A549 (cell line): ENCODE measurements around the gene OSBPL9.

Experiments used
- RAD21 ChIP-seq, 2 experiments: fragments of >200 bp in 1 of 2; sonication (Bioruptor Twin) in 1 of 2; formaldehyde crosslinking in 1 of 2; IDR thresholded peaks in 1 of 2; conservative IDR thresholded peaks in 1 of 2; 2 replicates in 1 of 2; 3 replicates in 1 of 2; pipeline ENCODE4 v1.6.1; 2012 to 2018; ENCODE audit warnings: inconsistent platforms in 1 of 2
- TF ChIP-seq, protein P1 (sequence below): fragments of 450-650 bp; IDR thresholded peaks from 2 replicates; pipeline ENCODE4 v1.6.1; 2014; ENCODE audit warnings: antibody characterized with exemption

DNA sequence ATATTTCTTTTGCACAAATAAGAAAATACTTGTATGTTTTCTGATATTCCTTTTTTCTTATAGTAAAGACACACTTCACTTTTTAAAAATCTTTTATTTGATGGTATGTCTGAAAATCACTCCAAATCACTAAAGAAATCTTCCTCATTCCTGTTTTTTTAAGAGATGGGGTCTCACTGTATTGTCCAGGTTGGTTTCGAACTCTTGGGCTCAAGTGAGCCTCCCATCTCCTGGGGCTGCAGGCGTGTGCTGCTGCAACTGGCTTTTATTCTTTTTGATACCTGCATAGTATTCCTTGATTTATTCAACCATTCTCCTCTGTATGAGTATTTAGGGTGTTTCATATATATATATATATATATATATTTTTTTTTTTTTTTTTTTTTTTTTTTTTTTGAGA lies 88.1 kb downstream of the OSBPL9 start:
- no peak for TF ChIP-seq RAD21 (conservative IDR thresholded peaks at IDR 0.05 in 1 of 2, IDR thresholded peaks at IDR 0.05 in 1 of 2)
- TF ChIP-seq, protein P1, sequence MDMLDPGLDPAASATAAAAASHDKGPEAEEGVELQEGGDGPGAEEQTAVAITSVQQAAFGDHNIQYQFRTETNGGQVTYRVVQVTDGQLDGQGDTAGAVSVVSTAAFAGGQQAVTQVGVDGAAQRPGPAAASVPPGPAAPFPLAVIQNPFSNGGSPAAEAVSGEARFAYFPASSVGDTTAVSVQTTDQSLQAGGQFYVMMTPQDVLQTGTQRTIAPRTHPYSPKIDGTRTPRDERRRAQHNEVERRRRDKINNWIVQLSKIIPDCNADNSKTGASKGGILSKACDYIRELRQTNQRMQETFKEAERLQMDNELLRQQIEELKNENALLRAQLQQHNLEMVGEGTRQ = no peak
